Neural cell (in vitro differentiated cells): ENCODE data around the gene POU3F3. TPM values are rescaled to one million over a fixed set of nuclear protein-coding genes. Genes with fewer than 3 reads are reported as not detected.

Source experiments
- H2AFZ ChIP-seq: fragments of 200-600, 300-800 bp; sonication (generic), shearing (Covaris generic); 2 replicates; pipeline ENCODE4 v1.6.0; 2014; ENCODE audit warnings: low read depth, mild to moderate bottlenecking, antibody characterized with exemption, low read length, moderate library complexity
- H3F3A ChIP-seq: fragments of 200-600 bp; shearing (Covaris generic); 2 replicates; pipeline ENCODE4 v1.6.1; 2016; ENCODE audit warnings: mild to moderate bottlenecking, moderate library complexity, mixed read lengths, antibody characterized with exemption, low read length; ENCODE audit not compliant: insufficient read depth, poor library complexity, severe bottlenecking
- H3K27ac ChIP-seq: fragments of 200-600, 300-800 bp; sonication (generic), shearing (Covaris generic); 2 replicates; pipeline ENCODE4 v1.5.1; 2014; ENCODE audit warnings: mild to moderate bottlenecking, low read length, moderate library complexity
- H3K27me3 ChIP-seq: fragments of 300-800, 200-600 bp; sonication (generic), shearing (Covaris generic); 2 replicates; pipeline ENCODE4 v1.6.0; 2014; ENCODE audit warnings: mild to moderate bottlenecking, low read depth, low read length, moderate library complexity; ENCODE audit not compliant: insufficient read depth
- H3K36me3 ChIP-seq: fragments of 300-800, 200-600 bp; sonication (generic), shearing (Covaris generic); 2 replicates; pipeline ENCODE4 v1.5.1; 2014; ENCODE audit warnings: mild to moderate bottlenecking, antibody characterized with exemption, low read length, moderate library complexity; ENCODE audit not compliant: insufficient read depth
- H3K4me2 ChIP-seq: fragments of 300-800, 200-600 bp; sonication (generic), shearing (Covaris generic); 2 replicates; pipeline ENCODE4 v1.6.0; 2014; ENCODE audit warnings: mild to moderate bottlenecking, low read length
- H3K4me3 ChIP-seq: fragments of 300-800, 200-600 bp; sonication (generic), shearing (Covaris generic); 2 replicates; pipeline ENCODE4 v1.5.1; 2014; ENCODE audit warnings: mild to moderate bottlenecking, low read length, moderate library complexity
- H3K79me2 ChIP-seq: fragments of 200-600 bp; shearing (Covaris generic); replicated peaks from 2 replicates; pipeline ENCODE4 v1.6.0; 2014; ENCODE audit warnings: mild to moderate bottlenecking, low read length, moderate library complexity; ENCODE audit not compliant: insufficient read depth
- H3K9ac ChIP-seq: fragments of 300-800, 200-600 bp; sonication (generic), shearing (Covaris generic); 2 replicates; pipeline ENCODE4 v1.6.1; 2016; ENCODE audit warnings: mild to moderate bottlenecking, low read length, mixed read lengths
- H3K9me2 ChIP-seq: fragments of 200-600 bp; shearing (Covaris generic); 2 replicates; pipeline ENCODE4 v1.6.1; 2016; ENCODE audit warnings: mild to moderate bottlenecking, low read length, mixed read lengths; ENCODE audit not compliant: insufficient read depth
- H3K9me3 ChIP-seq: fragments of 200-600, 300-800 bp; sonication (generic), shearing (Covaris generic); 2 replicates; pipeline ENCODE4 v1.6.1; 2016; ENCODE audit warnings: mild to moderate bottlenecking, mixed run types, low read length, moderate library complexity, mixed read lengths
- H4K20me1 ChIP-seq: fragments of 200-600 bp; shearing (Covaris generic); 2 replicates; pipeline ENCODE4 v1.6.1; 2016; ENCODE audit warnings: mild to moderate bottlenecking, mixed run types; ENCODE audit not compliant: insufficient read depth
- CTCF ChIP-seq: fragments of 450-650 bp; IDR thresholded peaks from 2 replicates; pipeline ENCODE4 v1.5.1; 2014; ENCODE audit warnings: antibody characterized with exemption, mild to moderate bottlenecking, moderate library complexity; ENCODE audit not compliant: poor library complexity, severe bottlenecking
- EP300 ChIP-seq: fragments of 450-650 bp; conservative IDR thresholded peaks from 2 replicates; pipeline ENCODE4 v1.6.1; 2014; ENCODE audit warnings: antibody characterized with exemption, mild to moderate bottlenecking, moderate library complexity; ENCODE audit not compliant: poor library complexity, severe bottlenecking
- EZH2 ChIP-seq: fragments of 200-600, 300-800 bp; shearing (Covaris generic), sonication (generic); IDR thresholded peaks from 2 replicates; pipeline ENCODE4 v1.6.1; 2014; ENCODE audit warnings: antibody characterized with exemption, low read length, borderline replicate concordance, mild to moderate bottlenecking; ENCODE audit not compliant: insufficient read depth, poor library complexity, severe bottlenecking
- MXI1 ChIP-seq: fragments of 450-650 bp; conservative IDR thresholded peaks from 2 replicates; pipeline ENCODE4 v1.6.1; 2014; ENCODE audit warnings: antibody characterized with exemption, mild to moderate bottlenecking; ENCODE audit not compliant: poor library complexity, severe bottlenecking
- POLR2AphosphoS5 ChIP-seq: IDR thresholded peaks from 2 replicates; pipeline ENCODE4 v1.6.1; 2012
- RAD21 ChIP-seq: fragments of 450-650 bp; conservative IDR thresholded peaks from 2 replicates; pipeline ENCODE4 v1.6.1; 2014; ENCODE audit warnings: antibody characterized with exemption, mild to moderate bottlenecking, moderate library complexity
- REST ChIP-seq: IDR thresholded peaks from 2 replicates; pipeline ENCODE4 v1.6.1; 2012; ENCODE audit warnings: borderline replicate concordance
- SMC3 ChIP-seq: fragments of 450-650 bp; conservative IDR thresholded peaks from 2 replicates; pipeline ENCODE4 v1.6.1; 2014; ENCODE audit warnings: antibody characterized with exemption, mild to moderate bottlenecking, moderate library complexity; ENCODE audit not compliant: poor library complexity
- TAF1 ChIP-seq: IDR thresholded peaks from 2 replicates; pipeline ENCODE4 v1.6.1; 2012; ENCODE audit warnings: low read depth
- polyA plus RNA-seq: library from polyadenylated mRNA; depleted of rRNA; stranded (reverse); fragments of >200 nt; gene quantifications from 2 replicates; pipeline ENCODE4 v1.2.3, GENCODE V29; 2014

POU3F3 gene
- polyA plus RNA-seq, 1 donor from 2014 or later = 69.3 TPM

- Histone ChIP-seq H3K27ac (no peak overlapping the region), H2AFZ (no peak overlapping the region), H3K27me3 (no peaks in the 10 kb centered on the region), H3K9ac (no peak overlapping the region), H4K20me1 (no peaks in the 10 kb centered on the region), H3K4me3 (no peak overlapping the region), H3F3A (no peaks in the 10 kb centered on the region), H3K9me3 (no peaks in the 10 kb centered on the region), H3K79me2 (no peaks in the 10 kb centered on the region), H3K36me3 (no peaks in the 10 kb centered on the region), H3K4me2 (no peak overlapping the region), H3K9me2 (no peaks in the 10 kb centered on the region)
- TF ChIP-seq CTCF (no peak), POLR2AphosphoS5 (no peak), EP300 (no peak), TAF1 (no peak), MXI1 (no peak), EZH2 (no peak), SMC3 (no peak), REST (no peak), RAD21 (no peak)
Measured at GRCh38 chr2:104889291-104889959, 35.5 kb downstream of the POU3F3 start.

- Histone ChIP-seq H2AFZ (no peak overlapping the region), H3K4me3 (no peak overlapping the region), H3K9me3 (no peaks in the 10 kb centered on the region)
Measured at GRCh38 chr2:104889960-104890684, 36.2 kb downstream of the POU3F3 start.

More at GRCh38 chr2:104889960-104890684, 36.2 kb downstream of the POU3F3 start:
- Histone ChIP-seq H3K79me2 (no peaks in the 10 kb centered on the region), H3K4me2 (no peak overlapping the region), H3F3A (no peaks in the 10 kb centered on the region), H3K9me2 (no peaks in the 10 kb centered on the region), H3K9ac (no peak overlapping the region), H3K27ac (no peak overlapping the region), H4K20me1 (no peaks in the 10 kb centered on the region), H3K27me3 (no peaks in the 10 kb centered on the region), H3K36me3 (no peaks in the 10 kb centered on the region)
- no peak for TF ChIP-seq EZH2
- TF ChIP-seq MXI1 = no peak
- no peak for TF ChIP-seq TAF1
- no peak for TF ChIP-seq POLR2AphosphoS5
- no peak for TF ChIP-seq EP300
- no peak for TF ChIP-seq REST
- TF ChIP-seq CTCF = no peak
- TF ChIP-seq RAD21 = no peak
- TF ChIP-seq SMC3 = no peak
